HCT116 (cell line): Measurements from ENCODE around the gene RPL26. TPM values are rescaled to one million over a fixed set of nuclear protein-coding genes. Genes with fewer than 3 reads are reported as not detected.

Experiments used
- ATAC-seq: fragments of 200-7000 bp; cut with Tn5 transposase; 2 replicates; pipeline ENCODE4 v1.9.1; 2020; ENCODE audit warnings: mild to moderate bottlenecking, moderate library complexity
- BruUV-seq: library from RNA; stranded (reverse); fragments of 400-500 nt; replicated peaks from 2 replicates; lab custom pipeline; 2021; lab: Mats Ljungman, UMichigan
- CTCF ChIA-PET: fragments of 300-600 bp; sonication (Branson Sonifier 250); formaldehyde crosslinking; loops from one replicate; lab custom pipeline; 2021; ENCODE audit warnings: antibody characterized with exemption; lab: Charles Lee
- POLR2A ChIA-PET: fragments of 300-600, 350-600 bp; sonication (Branson Sonifier 250); formaldehyde crosslinking; loops from one replicate; lab custom pipeline; 2021; ENCODE audit warnings: antibody characterized with exemption; lab: Charles Lee
- RAD21 ChIA-PET, 2 experiments: fragments of 300-600 bp; sonication (Branson Sonifier 250); formaldehyde crosslinking; loops; one replicate each; lab custom pipeline; 2023; ENCODE audit warnings: low total read pairs in 2 of 2; ENCODE audit not compliant: uncharacterized antibody in 2 of 2, unreplicated experiment in 2 of 2, low non-redundant PET in 1 of 2; lab: Charles Lee
- DNase-seq: peaks from one replicate; pipeline ENCODE4 v3.0.0-alpha.2; 2010; ENCODE audit warnings: low read depth, low spot score
- H2AFZ ChIP-seq: fragments of 200-600 bp; shearing (Covaris generic), sonication (generic); 2 replicates; pipeline ENCODE4 v1.6.1; 2017; ENCODE audit warnings: low read depth, mixed run types, mixed read lengths, antibody characterized with exemption, low read length; ENCODE audit not compliant: poor library complexity, severe bottlenecking
- H3K27ac ChIP-seq: 2 replicates; pipeline ENCODE4 v1.5.1; 2012; ENCODE audit warnings: low read depth, low read length
- H3K27me3 ChIP-seq: fragments of 200-600 bp; sonication (generic); 2 replicates; pipeline ENCODE4 v1.6.1; 2016; ENCODE audit warnings: mixed run types, low read length, mixed read lengths; ENCODE audit not compliant: insufficient read depth
- H3K36me3 ChIP-seq, 2 experiments: fragments of 200-500 bp in 1 of 2; fragments of 200-600 bp in 1 of 2; sonication (Bioruptor generic) in 1 of 2; sonication (generic) in 1 of 2; 2 replicates each; pipeline versions ENCODE4 v1.5.1 to v1.6.1; 2014 to 2016; ENCODE audit warnings: low read length in 2 of 2, inconsistent platforms in 1 of 2, mixed read lengths in 1 of 2, mixed run types in 1 of 2; ENCODE audit not compliant: insufficient read depth in 2 of 2, control insufficient read depth in 1 of 2
- H3K4me1 ChIP-seq, 2 experiments: fragments of 200-600 bp in 1 of 2; sonication (generic) in 1 of 2; 2 replicates each; pipeline versions ENCODE4 v1.5.1 to v1.6.1; 2012 to 2017; ENCODE audit warnings: low read length in 2 of 2, inconsistent platforms in 1 of 2, mild to moderate bottlenecking in 1 of 2, mixed read lengths in 1 of 2, mixed run types in 1 of 2, moderate library complexity in 1 of 2; ENCODE audit not compliant: insufficient read depth in 2 of 2, control insufficient read depth in 1 of 2
- H3K4me2 ChIP-seq: fragments of 200-600 bp; sonication (generic); 2 replicates; pipeline ENCODE4 v1.6.1; 2017; ENCODE audit warnings: mixed run types, low read length, mixed read lengths
- H3K4me3 ChIP-seq, 2 experiments: fragments of 200-600 bp in 1 of 2; sonication (generic) in 1 of 2; replicated peaks in 1 of 2; 2 replicates each; pipeline ENCODE4 v1.5.1; 2011 to 2016; ENCODE audit warnings: low read length in 2 of 2, control low read depth in 1 of 2, low read depth in 1 of 2, mild to moderate bottlenecking in 1 of 2, mixed read lengths in 1 of 2, mixed run types in 1 of 2
- H3K79me2 ChIP-seq: fragments of 200-600 bp; sonication (generic); 2 replicates; pipeline ENCODE4 v1.6.1; 2017; ENCODE audit warnings: mild to moderate bottlenecking, mixed run types, low read length, moderate library complexity, mixed read lengths; ENCODE audit not compliant: insufficient read depth
- H3K9ac ChIP-seq: fragments of 200-600 bp; sonication (generic); 2 replicates; pipeline ENCODE4 v1.6.1; 2016; ENCODE audit warnings: low read length, mixed read lengths
- H3K9me2 ChIP-seq: fragments of 200-600 bp; sonication (generic), shearing (Covaris generic); 2 replicates; pipeline ENCODE4 v1.6.1; 2017; ENCODE audit warnings: mixed run types, mild to moderate bottlenecking, moderate library complexity; ENCODE audit not compliant: insufficient read depth
- H3K9me3 ChIP-seq, 2 experiments: fragments of 200-500 bp in 1 of 2; fragments of 200-600 bp in 1 of 2; sonication (Bioruptor generic) in 1 of 2; sonication (generic) in 1 of 2; 2 replicates each; pipeline ENCODE4 v1.6.1; 2014 to 2017; ENCODE audit warnings: low read length in 2 of 2, mixed read lengths in 2 of 2, inconsistent platforms in 1 of 2, low read depth in 1 of 2, mild to moderate bottlenecking in 1 of 2, mixed run types in 1 of 2, moderate library complexity in 1 of 2; ENCODE audit not compliant: control insufficient read depth in 1 of 2, insufficient read depth in 1 of 2
- H4K20me1 ChIP-seq: fragments of 200-600 bp; sonication (generic), shearing (Covaris generic); 2 replicates; pipeline ENCODE4 v1.6.1; 2017; ENCODE audit warnings: mixed run types, mild to moderate bottlenecking, moderate library complexity; ENCODE audit not compliant: insufficient read depth
- CBX3 ChIP-seq: IDR thresholded peaks from 2 replicates; pipeline ENCODE4 v1.6.1; 2012; ENCODE audit warnings: low read depth
- CTCF ChIP-seq, 3 experiments: fragments of 200-600 bp in 1 of 3; sonication (generic) in 1 of 3; IDR thresholded peaks in 2 of 3; conservative IDR thresholded peaks in 1 of 3; 2 replicates each; pipeline ENCODE4 v1.5.1; 2012 to 2017; ENCODE audit warnings: low read depth in 2 of 3, low read length in 2 of 3, antibody characterized with exemption in 1 of 3, borderline replicate concordance in 1 of 3, control low read depth in 1 of 3, mild to moderate bottlenecking in 1 of 3, mixed read lengths in 1 of 3, mixed run types in 1 of 3, moderate library complexity in 1 of 3; ENCODE audit not compliant: insufficient read depth in 1 of 3
- EGR1 ChIP-seq: IDR thresholded peaks from 2 replicates; pipeline ENCODE4 v1.6.1; 2012; ENCODE audit warnings: low read depth
- EZH2 ChIP-seq: fragments of 200-600 bp; sonication (generic); IDR thresholded peaks from 2 replicates; pipeline ENCODE4 v1.6.1; 2017; ENCODE audit warnings: antibody characterized with exemption, mixed run types
- EZH2phosphoT487 ChIP-seq: fragments of 200-600 bp; IDR thresholded peaks from 2 replicates; pipeline ENCODE4 v1.6.1; 2018; ENCODE audit warnings: antibody characterized with exemption, borderline replicate concordance
- POLR2AphosphoS5 ChIP-seq: IDR thresholded peaks from 2 replicates; pipeline ENCODE4 v1.6.1; 2011; ENCODE audit warnings: mild to moderate bottlenecking, low read depth, low read length, moderate library complexity
- RAD21 ChIP-seq: IDR thresholded peaks from 2 replicates; pipeline ENCODE4 v1.6.1; 2012; ENCODE audit warnings: low read depth, mild to moderate bottlenecking
- REST ChIP-seq: IDR thresholded peaks from 2 replicates; pipeline ENCODE4 v1.6.1; 2012; ENCODE audit warnings: low read depth
- SIN3A ChIP-seq: IDR thresholded peaks from 2 replicates; pipeline ENCODE4 v1.6.1; 2012; ENCODE audit warnings: low read depth
- SRF ChIP-seq: IDR thresholded peaks from 2 replicates; pipeline ENCODE4 v1.6.1; 2012; ENCODE audit warnings: low read depth
- TCF7L2 ChIP-seq: IDR thresholded peaks from 2 replicates; pipeline ENCODE4 v1.7.0; 2011; ENCODE audit warnings: borderline replicate concordance, inconsistent platforms; ENCODE audit not compliant: insufficient read depth, insufficient read length; ENCODE audit errors: extremely low read depth
- ZBTB33 ChIP-seq: IDR thresholded peaks from 2 replicates; pipeline ENCODE4 v1.6.1; 2011; ENCODE audit warnings: mild to moderate bottlenecking, low read length, moderate library complexity; ENCODE audit not compliant: insufficient replicate concordance; ENCODE audit errors: extremely low read depth
- ZFX ChIP-seq: fragments of 450-650 bp; IDR thresholded peaks from 2 replicates; pipeline ENCODE4 v1.6.1; 2017
- ZNF274 ChIP-seq: fragments of 200-500 bp; sonication (Bioruptor generic); IDR thresholded peaks from 2 replicates; pipeline ENCODE4 v1.6.1; 2014; ENCODE audit warnings: mild to moderate bottlenecking, low read depth, low read length, inconsistent platforms
- intact Hi-C: fragments of 100-400 bp; cut with micrococcal nuclease; formaldehyde crosslinking; loops from 2 replicates; pipeline ENCODE4 v1.10.0; 2022
- total RNA-seq: library from RNA; stranded (reverse); gene quantifications from one replicate; pipeline ENCODE4 v1.2.1, GENCODE V29; 2021; ENCODE audit not compliant: unreplicated experiment

The RPL26 gene
- total RNA-seq, 1 experiment from 2014 or later, result 2,603 TPM

- no peak for TF ChIP-seq POLR2AphosphoS5
These were observed 9.9 kb upstream of the RPL26 start (continued) for GRCh38 chr17:8392674-8393469.

- no peak for DNase-seq
- Histone ChIP-seq H3K27me3 (no peaks in the 10 kb centered on the region), H2AFZ (no peak overlapping the region), H3K4me1 (peaks cover 0 to 22% of the 10 kb centered on the region in 2 experiments; a peak in 2 of 4 replicates), H3K9me2 (no peaks in the 10 kb centered on the region), H3K27ac (no peak overlapping the region), H3K79me2 (no peaks in the 10 kb centered on the region), H3K4me3 (no peak overlapping the region), H3K9ac (no peak overlapping the region), H4K20me1 (no peaks in the 10 kb centered on the region), H3K9me3 (no peaks in the 10 kb centered on the region), H3K4me2 (peak overlapping the region; percentile 15; the same call in 1 of the 2 replicates), H3K36me3 (no peaks in the 10 kb centered on the region)
- RAD21 ChIA-PET, result no interaction called here
- TF ChIP-seq ZFX, result no peak
- TF ChIP-seq RAD21, result no peak
- no peak for TF ChIP-seq TCF7L2
- TF ChIP-seq CTCF (IDR thresholded peaks at IDR 0.05 in 2 of 3, conservative IDR thresholded peaks at IDR 0.05 in 1 of 3; ENCODE audit: borderline replicate concordance in 1 of 3, insufficient read depth in 1 of 3, low read depth in 2 of 3, low read length in 2 of 3), result no peak
- TF ChIP-seq SRF, result no peak
- TF ChIP-seq EZH2phosphoT487, result no peak
- no peak for TF ChIP-seq ZNF274
- TF ChIP-seq EGR1, result no peak
- TF ChIP-seq POLR2AphosphoS5, result no peak
- no peak for TF ChIP-seq CBX3
- no peak for TF ChIP-seq REST
- no peak for TF ChIP-seq SIN3A
- no peak for TF ChIP-seq EZH2
- TF ChIP-seq ZBTB33, result no peak
- POLR2A ChIA-PET, result interaction anchor here (2.2 kb wide), 1 partner anchor 9 kb away, joined by 12 read pairs; the partner anchor contains the start of gene RPL26
- CTCF ChIA-PET, result interaction anchor here (1.0 to 1.5 kb wide), 2 partner anchors 18 to 332 kb away, joined by 3 to 4 read pairs; no protein-coding TSS in a partner anchor
- ATAC-seq, result 0 out of 2 replicates have a peak, but pooled peaks have one; percentile 5
- BruUV-seq, result no TSS peak
- intact Hi-C loops, result no loop called here
These were observed 9.3 kb upstream of the RPL26 start for GRCh38 chr17:8392274-8392673.
